HG02798 (cell line): ENCODE data around the gene ASB6.

Experiments
- ATAC-seq: cut with Tn5 transposase; IDR thresholded peaks from one replicate; pipeline ENCODE4 v1.9.1; 2021; ENCODE audit warnings: mild to moderate bottlenecking; ENCODE audit not compliant: unreplicated experiment, poor library complexity

ASB6 gene

DNA sequence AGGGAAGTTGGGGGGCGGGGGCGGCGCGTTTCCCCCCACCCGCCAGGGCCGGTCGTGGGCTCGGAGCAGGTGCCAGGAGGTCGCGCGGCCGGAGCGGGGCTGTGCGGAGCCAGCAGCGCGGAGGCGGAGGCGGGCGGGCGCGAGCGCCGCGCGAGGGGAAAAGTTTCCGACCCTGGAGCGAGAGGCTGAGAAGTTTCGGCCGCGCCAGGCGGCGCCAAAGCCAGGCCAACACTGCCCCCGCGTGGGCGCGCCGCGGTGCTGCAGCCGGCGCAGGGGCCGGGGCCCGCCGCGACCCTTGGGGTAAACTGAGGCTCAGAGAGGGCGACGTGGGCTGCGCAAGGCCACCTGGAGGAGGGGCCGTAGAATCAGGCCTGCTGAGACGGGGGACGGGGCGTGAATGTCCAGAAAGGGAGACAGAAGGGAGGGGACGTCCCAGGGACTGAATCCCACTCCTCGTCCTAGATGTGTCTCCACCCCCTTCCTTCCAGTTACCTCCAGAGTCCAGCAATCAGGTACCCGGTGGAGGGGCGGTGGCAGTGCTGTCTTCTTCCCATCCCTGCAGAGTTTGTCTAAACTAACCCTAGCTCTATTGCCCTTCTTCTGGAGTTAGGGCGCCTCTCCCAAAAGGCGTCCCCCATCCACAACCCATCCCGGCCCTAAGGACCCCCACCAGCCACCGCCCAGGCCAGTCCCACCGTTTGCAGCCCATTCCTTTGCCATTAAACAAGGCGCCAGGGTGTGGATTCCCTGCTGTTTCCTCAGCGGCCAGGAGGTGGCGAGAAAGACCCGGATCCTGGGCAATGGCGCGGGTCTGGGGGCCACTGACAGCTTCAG is 31.3 kb downstream of the ASB6 start:
- peak; percentile 63 for ATAC-seq

DNA sequence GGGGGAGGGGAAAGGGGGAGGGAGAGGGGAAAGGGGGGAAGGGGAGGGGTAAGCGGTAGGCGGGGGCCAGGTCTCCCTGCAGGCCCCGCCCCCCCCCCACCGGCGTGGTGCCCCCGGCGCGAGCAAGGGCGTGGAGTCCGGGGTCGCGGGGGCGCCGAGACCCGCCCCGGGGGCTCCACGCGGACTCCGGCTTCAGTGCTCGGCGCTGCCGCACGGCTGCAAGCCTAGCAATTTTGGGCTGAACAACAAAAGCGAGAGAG is 31.8 kb downstream of the ASB6 start:
- ATAC-seq, result no peak

DNA sequence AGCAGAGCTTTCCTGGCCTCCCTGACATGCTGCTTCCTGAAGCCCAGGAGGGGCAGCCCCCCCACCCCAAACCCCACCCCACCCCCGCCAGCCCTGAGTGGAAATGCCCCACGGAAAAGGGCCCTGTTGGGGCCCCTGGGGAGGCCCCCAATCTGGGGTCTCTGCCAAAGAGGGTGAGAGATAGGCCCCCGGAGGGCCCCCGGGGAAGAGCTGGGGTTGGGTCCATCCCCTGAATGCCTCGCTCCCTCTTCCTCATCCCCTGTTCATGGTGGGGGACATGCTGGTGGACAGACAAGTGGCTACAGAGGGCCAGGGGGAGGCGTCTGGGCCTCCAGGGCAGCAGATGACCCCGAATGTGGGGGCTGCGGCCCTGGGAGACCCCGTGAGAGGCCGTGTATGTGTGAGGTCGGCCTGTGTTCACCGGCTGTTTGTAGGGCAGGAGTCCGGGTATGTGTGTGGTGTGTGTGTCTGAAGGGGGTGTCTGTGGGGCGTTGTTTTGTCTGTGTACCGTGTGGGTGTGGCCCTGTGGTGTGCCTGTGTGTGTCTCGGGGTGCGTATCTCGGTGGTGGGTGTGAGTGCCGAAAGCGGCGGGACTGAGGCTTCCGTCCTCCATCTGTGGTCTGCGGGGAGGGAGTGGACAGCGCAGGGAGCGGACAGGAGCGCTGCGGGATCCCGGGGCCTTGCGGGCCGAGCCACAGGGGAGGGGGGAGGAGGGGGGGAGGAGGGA is 32.3 kb downstream of the ASB6 start:
- no peak for ATAC-seq

DNA sequence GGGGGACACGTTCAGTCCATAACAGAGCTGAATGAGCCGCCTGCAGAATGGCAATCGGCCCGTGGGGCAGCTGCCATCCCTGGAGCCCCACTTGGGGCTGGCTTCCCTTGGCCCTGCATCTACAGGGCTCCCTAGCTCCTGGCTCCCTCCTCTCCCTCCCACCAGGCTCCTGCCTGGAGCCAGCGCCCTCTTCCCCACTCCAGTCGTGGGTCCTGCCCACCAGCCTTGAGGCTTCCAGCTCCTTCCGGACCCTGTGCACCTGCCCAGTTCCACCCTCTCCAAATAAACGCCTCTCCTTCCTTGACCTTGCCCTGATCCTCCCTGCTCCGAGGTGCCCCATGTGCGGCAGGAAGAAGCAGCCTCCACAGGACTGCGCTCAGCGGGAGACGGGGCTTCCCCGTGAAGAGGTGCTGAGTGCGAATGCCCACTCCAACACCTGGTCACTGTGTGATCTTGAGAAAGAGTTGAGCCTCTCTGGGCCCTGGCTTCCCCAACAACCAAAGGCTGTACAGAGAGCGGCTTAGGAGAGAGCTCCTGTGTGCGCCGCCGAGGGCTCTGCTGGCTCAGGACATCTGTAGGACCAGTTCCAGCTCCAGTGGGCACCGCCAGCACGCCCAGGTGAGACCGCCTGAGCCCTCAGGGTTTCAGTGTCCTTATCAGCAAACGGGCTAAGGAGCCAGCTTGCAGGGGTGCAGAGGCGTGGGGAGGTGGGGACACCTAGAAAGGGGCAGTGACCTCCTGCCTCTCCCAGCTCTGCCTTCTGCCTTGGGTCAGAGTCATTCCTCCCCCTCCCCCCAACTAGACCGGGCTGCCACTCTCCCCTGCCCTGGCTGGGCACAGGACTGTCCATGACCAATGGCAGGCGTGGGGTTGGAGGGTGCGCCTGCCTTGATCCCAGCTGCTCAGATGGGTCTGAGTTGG is 33.1 kb downstream of the ASB6 start:
- ATAC-seq, result no peak

DNA sequence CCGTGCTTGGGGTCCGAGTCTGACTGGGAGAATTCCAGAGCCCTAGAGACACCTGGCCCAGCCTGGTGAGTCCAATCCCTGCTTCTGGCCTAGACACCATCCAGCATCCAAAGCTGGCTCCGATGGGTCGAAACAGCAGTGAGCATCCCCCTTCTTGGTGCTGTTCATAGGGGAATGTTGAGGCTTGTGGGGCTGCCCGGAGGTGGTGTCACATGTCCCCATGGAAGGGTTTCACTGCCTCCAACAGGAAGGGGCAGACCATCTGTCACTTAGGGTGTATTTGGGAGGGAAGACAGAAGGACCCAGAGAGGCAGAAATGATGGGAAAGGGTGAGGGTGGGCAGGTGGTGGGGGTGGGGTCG is 34.9 kb downstream of the ASB6 start:
- no peak for ATAC-seq

DNA sequence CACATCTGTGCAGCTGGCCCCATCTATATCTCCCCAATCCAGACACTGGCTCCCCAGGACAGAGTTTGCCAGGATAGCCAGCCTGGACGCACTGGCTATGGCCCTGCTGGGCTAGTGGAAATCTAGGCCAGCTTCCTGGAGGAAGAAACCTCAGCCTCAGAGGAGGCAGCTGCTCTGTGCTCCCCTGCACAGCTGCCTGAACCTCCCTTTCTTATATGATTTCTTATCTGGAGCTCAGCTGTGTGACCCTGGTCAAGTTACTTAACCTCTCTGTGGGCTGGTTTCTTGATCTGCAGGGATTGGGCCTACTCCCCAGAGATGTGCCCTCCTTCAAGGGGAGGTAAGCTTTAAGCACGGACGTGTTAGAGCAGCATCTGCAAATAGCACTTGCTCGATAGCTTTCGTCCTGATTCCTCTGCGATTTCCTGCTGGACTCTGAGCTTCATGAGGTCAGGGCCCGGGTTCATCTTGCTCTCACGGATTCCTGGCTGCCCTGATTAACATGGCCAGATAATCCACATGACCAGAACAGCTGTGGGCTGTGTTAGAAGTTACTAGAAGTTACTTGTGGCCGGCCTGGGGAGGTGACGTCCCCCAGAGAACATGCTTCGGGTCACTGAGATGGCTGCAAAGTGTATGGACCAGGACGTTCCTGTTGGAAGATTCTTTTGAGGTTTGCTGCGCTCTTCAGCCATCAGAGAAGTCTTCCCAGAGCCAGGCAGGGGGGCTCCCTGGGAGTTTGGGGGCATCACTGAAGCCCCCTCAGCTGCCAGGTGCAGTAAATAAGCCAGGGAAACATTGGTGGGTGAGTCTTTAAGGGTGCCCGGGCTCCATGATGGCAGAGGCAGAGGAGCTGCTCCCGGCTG is 35.6 kb downstream of the ASB6 start:
- no peak for ATAC-seq

DNA sequence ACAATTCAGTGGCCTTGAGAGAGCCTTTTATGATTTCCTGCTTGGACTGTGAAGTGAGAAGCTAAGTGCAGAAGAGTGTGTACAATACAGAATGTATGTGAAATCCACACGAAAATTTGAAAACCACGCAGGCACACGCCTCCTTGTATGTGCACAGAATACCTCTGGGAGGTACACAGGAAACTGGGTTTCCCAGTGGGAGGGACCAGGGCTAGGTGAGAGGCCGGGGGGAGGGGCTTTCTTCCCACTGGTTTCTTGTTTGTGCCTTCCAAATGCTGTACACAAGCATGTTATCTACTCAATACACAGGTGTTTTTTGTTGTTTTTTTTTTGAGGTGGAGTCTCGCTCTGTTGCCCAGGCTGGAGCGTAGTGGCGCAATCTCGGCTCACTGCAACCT is 37.2 kb downstream of the ASB6 start:
- no peak for ATAC-seq

DNA sequence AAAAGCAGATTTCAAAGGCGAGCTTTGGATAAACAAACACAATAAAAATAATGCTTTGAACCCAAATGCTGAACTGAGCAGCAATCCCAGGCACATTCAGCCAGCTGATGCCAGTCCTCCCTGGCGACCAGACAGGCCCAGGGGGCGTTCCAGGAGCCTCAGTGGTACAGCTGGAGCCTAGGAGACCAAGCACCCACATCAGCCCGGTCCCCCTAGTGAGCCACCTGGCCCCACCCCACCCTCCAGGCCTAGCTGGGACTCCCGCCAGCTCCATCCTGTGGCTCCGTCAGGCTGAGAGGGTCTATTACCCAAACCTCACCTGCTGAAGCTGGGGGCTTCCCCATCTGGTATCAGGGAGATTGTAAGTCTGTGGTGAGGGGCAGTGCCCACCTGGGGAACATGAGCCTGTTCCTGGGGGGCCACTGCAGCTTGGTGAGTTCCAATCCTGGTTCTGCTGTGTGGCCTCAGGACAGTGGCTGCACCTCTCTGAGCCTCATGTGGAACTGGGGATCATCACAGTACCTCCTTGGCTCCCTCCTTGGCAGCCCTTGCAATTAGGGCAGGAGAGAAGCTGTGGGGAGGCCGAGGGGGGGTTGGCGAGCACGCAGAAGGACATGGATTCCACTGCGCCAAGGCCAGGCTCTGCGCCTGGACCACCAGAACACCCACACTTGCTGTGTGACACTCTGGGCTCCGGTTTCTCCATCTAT is 37.7 kb downstream of the ASB6 start:
- no peak for ATAC-seq

DNA sequence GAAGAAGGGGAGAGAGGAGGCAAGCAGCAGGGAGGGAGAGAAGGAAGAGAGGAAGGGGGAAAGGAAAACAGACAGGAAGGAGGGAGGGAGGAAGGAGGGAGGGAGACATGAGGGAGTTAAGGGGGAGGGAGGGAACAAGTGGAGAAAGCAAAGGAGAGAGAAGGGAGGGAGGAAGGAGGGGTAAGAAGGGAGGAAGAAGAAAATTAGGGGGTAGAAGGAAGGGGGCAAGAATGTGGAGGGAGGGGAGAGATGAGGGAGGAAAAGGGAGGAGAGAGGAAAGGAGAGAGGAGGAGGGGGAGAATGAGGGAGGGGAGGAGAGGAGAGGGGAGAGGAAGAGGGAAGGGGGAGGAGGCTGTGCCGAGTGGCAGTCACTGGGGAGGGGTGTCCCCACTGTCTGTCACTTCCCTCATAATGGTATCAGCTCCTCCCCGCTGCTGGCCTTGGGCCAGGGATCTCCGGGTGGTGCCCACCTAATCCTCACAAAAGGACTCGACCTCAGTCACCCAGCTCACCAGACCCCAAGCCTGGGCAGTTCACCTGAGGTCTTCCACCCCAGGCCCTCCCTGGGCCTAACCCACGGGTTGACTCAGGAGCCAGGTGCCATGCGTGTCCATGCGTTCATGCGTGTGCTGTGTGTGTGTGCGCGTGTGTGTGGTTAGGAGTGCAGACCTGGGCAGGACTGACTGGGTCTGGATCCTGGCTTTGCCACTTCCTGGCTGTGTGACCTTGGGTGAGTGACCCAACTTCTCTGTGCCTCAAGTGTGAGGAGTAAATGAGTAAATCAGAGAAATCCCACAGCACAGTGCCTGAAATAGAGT is 39.1 kb downstream of the ASB6 start:
- no peak for ATAC-seq

DNA sequence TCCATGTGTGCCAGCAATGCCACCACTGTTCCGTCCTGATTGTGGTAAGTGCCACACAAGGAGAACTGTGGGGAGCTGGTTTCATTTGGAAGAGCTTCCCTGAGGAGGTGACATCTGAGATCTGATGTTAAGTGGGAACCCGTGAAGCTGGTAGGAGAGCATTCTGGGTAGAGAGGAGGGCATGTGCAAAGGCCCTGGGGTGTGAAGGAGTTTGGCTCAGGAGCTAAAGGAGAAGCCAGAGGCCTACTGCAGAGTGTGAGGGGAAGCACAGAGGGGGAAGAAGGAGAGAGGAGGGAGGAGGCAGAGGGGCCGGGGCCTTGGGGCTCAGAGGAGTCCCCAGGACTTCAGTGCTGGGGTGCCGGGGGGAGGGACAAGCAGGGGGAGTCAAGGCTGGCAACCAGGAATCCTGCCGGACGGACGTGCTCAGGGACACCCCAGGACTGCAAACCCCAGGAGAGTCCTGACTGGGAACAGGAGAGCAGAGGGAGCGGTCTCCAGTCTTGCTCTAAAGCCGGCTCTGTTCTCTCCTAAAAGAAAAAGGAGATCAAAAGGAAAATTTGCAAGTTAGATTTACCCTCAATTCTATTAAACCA is 40.8 kb downstream of the ASB6 start:
- no peak for ATAC-seq

DNA sequence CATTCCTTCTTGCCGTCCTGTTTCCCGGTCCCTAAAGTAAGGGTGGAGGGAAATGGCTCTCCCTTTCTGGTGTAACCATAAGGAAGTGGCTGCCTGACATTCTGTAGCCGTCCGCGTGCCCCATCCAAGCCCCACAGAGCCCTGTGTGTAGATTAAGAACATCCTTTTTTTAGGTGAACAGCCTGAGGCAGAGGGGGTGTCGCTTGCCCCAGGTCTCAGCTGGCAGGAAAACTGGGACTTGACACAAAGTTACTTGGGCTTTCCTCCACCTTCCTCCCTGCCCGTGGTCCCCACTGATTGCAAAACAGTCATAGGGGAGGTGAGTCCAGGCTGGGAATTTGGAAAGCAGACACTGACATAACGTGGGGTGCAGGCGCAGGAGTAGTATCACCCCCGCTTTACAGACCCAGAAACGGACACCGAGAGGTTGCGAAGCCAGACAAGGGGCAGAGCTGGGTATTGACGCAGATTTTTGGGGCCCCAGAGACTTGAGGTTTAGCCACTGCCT is 43.8 kb downstream of the ASB6 start:
- no peak for ATAC-seq

DNA sequence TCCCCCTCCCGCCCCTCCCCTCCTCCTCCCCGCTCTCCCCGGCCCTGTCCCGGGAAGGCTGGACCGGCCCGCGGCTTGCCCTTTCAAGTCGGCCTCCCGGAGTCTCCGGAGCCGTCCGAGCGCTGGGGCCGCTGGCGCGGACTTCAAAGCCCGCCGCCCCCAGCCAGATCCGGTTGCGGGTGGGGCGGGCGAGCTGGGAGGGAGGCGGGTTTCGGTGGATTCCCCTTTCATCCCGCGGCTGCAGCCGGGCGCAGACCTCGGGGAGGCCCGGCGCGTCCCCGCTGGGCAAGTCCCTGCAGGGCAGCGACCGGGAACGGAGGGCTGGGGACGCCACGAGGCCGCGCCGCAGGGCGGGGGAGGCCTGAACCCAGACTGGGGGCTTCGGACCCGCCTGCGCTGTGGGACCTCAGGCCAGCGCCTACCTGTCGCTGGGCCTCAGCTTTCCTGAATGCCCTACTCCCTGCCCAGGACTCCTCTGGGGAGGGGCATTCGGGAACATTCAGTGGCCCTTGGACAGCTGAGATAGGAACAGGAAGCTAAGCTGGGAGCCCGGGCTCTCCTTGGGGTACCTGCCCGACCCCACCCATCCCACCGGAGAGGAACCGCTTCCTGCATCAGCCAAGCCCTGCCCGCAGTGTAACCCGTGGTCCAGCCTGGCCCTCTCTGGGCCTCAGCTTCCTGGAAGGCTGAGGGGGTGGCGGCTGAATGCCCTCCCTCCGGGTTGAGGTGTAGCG is 44.4 kb downstream of the ASB6 start:
- ATAC-seq, result no peak

DNA sequence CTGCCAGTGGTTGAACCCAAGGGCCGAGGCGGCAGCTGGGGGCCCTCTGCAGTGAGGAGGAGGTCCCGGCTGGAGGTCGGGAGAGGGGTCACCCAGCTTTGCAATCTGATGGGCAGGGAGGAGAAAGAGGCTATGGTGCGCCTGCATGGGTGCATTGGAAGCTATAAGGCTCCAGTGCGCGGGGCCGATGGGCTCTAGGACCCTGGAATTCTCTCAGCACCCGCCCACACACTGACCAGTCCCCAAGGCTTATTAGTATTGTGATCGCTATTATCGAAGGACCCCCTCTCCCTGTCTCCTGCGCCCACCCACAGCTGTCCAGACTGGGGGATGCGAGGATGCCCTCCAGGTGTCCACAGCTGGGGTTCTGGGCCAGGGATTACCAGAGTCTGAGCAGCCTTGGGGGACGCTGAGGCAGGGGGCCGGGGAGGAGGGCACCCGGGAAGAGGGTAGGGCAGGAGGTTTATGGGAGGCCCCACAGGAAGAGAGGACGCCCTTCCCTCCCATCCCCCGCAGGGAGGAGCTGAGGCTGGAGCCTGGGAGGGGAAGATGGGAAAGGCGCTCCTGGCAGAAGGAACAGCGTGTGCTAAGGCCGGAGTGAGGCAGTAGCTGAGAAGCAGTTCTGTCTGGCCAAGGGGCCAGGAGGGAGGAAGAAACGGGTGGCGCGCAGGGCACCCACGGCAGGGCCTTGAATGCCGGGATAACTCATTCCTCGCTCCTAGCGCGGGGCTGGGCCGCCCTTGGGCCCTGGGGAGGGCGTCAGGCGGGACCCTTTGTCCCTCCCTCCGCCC is 45.2 kb downstream of the ASB6 start:
- ATAC-seq, result no peak

DNA sequence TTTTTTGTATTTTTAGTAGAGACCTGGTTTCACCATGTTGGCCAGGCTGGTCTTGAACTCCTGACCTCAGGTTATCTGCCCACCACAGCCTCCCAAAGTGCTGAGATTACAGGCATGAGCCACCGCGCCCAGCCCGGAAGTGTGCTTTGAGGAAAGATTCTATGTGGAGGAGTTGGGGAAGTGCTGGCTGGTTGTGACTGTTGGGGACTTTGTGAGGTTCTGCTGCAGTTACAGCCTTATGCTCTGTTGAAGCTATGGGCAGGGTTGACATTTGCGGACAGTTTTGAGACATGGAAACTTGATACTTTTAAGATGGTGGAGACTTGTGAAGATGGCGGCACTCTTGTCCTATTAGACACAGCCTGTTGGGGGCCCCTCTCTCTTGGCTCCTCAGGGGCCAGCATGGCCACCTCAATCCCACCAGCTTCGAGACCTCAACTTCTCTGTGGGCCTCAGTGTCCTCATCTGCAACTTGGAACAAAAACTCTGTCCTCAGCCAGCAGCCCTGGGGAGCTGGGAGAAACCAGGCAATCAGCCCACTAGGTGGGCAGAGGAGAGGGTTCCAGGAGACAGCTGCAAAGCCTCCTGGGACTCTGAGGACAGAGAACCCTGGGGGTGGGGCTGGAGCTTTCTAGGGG is 45.9 kb downstream of the ASB6 start:
- ATAC-seq, result no peak

DNA sequence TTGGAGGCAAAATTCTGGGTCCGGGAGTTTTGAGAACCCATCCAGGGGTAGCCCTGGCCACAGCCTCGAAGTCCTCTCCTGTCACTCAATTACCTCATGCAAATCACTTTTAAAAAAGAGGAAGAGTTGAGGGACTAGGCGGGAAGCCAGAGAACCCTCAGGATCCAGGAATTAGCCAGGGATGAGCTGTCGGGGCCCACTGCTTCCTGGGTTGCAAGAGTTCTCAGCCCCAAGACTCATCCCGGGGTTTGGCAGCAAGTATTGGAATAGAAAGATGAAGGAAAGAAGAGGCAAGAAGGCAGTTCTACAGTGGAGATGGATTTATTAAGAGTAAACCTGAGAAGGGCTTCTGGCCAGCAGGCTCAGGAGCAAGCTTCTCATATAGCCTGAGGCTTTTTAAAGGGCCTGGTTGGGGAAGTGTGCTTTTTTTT is 46.6 kb downstream of the ASB6 start:
- no peak for ATAC-seq

DNA sequence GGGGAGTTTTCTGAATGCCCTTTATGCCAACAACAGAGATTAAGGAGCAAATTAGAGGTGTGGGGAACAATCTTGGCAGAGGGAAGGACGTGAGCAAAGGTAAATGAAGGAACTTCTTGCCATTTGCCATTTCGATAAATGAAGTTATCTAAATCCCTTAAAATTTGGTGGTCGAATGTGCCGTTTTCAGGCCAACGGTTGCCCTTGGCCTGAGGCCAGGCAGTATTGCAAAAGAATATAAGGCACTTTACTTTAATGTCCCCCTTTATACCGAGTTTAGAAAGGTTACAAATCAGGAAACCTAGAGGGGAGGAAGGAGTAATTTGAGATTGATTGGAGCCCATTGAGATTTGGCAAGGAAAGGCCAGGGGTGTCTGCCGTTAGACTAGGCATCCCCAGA is 47.3 kb downstream of the ASB6 start:
- no peak for ATAC-seq
